Smooth muscle cell (in vitro differentiated cells): ENCODE data around the gene CREB3L2. TPM values are rescaled to one million over a fixed set of nuclear protein-coding genes. Genes with fewer than 3 reads are reported as not detected.

ENCODE experiments used
- DNase-seq: peaks from one replicate; lab custom pipeline; 2025; ENCODE audit not compliant: unreplicated experiment; lab: John Stamatoyannopoulos, UW
- H2AFZ ChIP-seq: fragments of 200-600 bp; sonication (generic); 2 replicates; pipeline ENCODE4 v1.6.0; 2016; ENCODE audit warnings: antibody characterized with exemption, low read depth, mild to moderate bottlenecking
- H3F3A ChIP-seq: fragments of 200-600 bp; sonication (generic); 2 replicates; pipeline ENCODE4 v1.6.0; 2017; ENCODE audit warnings: antibody characterized with exemption, low read depth
- H3K27ac ChIP-seq: fragments of 200-600 bp; sonication (generic); 2 replicates; pipeline ENCODE4 v1.5.1; 2016; ENCODE audit warnings: low read depth, mild to moderate bottlenecking
- H3K27me3 ChIP-seq: fragments of 200-600 bp; sonication (generic); 2 replicates; pipeline ENCODE4 v1.6.1; 2016; ENCODE audit warnings: low read depth, mild to moderate bottlenecking
- H3K36me3 ChIP-seq: fragments of 200-600 bp; sonication (generic); 2 replicates; pipeline ENCODE4 v1.5.1; 2016; ENCODE audit warnings: low read depth
- H3K4me1 ChIP-seq: fragments of 200-600 bp; sonication (generic); 2 replicates; pipeline ENCODE4 v1.5.1; 2016; ENCODE audit warnings: low read depth
- H3K4me2 ChIP-seq: fragments of 200-600 bp; sonication (generic); 2 replicates; pipeline ENCODE4 v1.6.0; 2016; ENCODE audit warnings: mild to moderate bottlenecking
- H3K4me3 ChIP-seq: fragments of 200-600 bp; sonication (generic); 2 replicates; pipeline ENCODE4 v1.5.1; 2016; ENCODE audit warnings: mild to moderate bottlenecking
- H3K79me2 ChIP-seq: fragments of 200-600 bp; sonication (generic); 2 replicates; pipeline ENCODE4 v1.6.0; 2016; ENCODE audit warnings: low read depth, mild to moderate bottlenecking
- H3K9ac ChIP-seq: fragments of 200-600 bp; sonication (generic); 2 replicates; pipeline ENCODE4 v1.6.0; 2016; ENCODE audit warnings: low read depth
- H3K9me3 ChIP-seq: fragments of 200-600 bp; sonication (generic); replicated peaks from 2 replicates; pipeline ENCODE4 v1.5.1; 2016; ENCODE audit warnings: low read depth
- H4K20me1 ChIP-seq: fragments of 200-600 bp; sonication (generic); 2 replicates; pipeline ENCODE4 v1.6.0; 2016; ENCODE audit warnings: low read depth
- CTCF ChIP-seq: fragments of 200-600 bp; sonication (generic); IDR thresholded peaks from 2 replicates; pipeline ENCODE4 v1.5.1; 2017; ENCODE audit warnings: borderline replicate concordance, mild to moderate bottlenecking, antibody characterized with exemption; ENCODE audit not compliant: insufficient read depth, poor library complexity, severe bottlenecking
- WGBS: methylation state at CpG from one replicate; pipeline ENCODE4 v1.1.7; 2016; ENCODE audit warnings: low lambda C conversion rate; 5-methylcytosine and 5-hydroxymethylcytosine counted together
- polyA plus RNA-seq: library from polyadenylated mRNA; unstranded; fragments of >200 nt; fragmentation: Nextera tagmentation; extraction: Ambion mirVana; gene quantifications from 2 replicates; pipeline ENCODE4 v1.2.1, GENCODE V29; 2016
- total RNA-seq: library from RNA; depleted of rRNA; stranded (reverse); fragments of >200 nt; gene quantifications from 2 replicates; pipeline ENCODE4 v1.2.3, GENCODE V29; 2014

The CREB3L2 gene
- total and polyA plus RNA-seq, 2 experiments from 2014 or later, result 27.4 to 69.1 TPM

GRCh38 chr7:138036135-138036534 lies 34.2 kb upstream of the CREB3L2 start:
- H3K27ac ChIP-seq, result no peak overlapping the region
- no peaks in the 10 kb centered on the region for H3K9me3 ChIP-seq
- no peaks in the 10 kb centered on the region for H3K27me3 ChIP-seq
- H3K79me2 ChIP-seq, result no peaks in the 10 kb centered on the region
- TF ChIP-seq CTCF, result no peak
- no peak for DNase-seq
- H3K36me3 ChIP-seq, result no peaks in the 10 kb centered on the region
- no peaks in the 10 kb centered on the region for H4K20me1 ChIP-seq
- H3K4me2 ChIP-seq, result no peak overlapping the region
- WGBS, result 55% methylated on average over 2 of the region's 2 CpGs
- H3F3A ChIP-seq, result no peaks in the 10 kb centered on the region
- no peak overlapping the region for H3K9ac ChIP-seq
- no peaks in the 10 kb centered on the region for H3K4me1 ChIP-seq
- no peak overlapping the region for H3K4me3 ChIP-seq
- no peak overlapping the region for H2AFZ ChIP-seq

- no peak for TF ChIP-seq CTCF
- Histone ChIP-seq H3K36me3 (no peaks in the 10 kb centered on the region), H4K20me1 (no peaks in the 10 kb centered on the region), H3K27me3 (no peaks in the 10 kb centered on the region), H3K27ac (no peak overlapping the region), H3K79me2 (no peaks in the 10 kb centered on the region), H3K4me1 (no peaks in the 10 kb centered on the region), H2AFZ (no peak overlapping the region), H3K4me2 (no peak overlapping the region), H3K9ac (no peak overlapping the region), H3F3A (no peaks in the 10 kb centered on the region), H3K4me3 (no peak overlapping the region), H3K9me3 (no peaks in the 10 kb centered on the region)
- WGBS, result 89% methylated on average over 4 of the region's 4 CpGs
- DNase-seq, result no peak
Observed at GRCh38 chr7:138033241-138033640, 31.4 kb upstream of the CREB3L2 start.

GRCh38 chr7:138032770-138033169 lies 30.9 kb upstream of the CREB3L2 start:
- Histone ChIP-seq H4K20me1 (no peaks in the 10 kb centered on the region), H3K4me1 (no peaks in the 10 kb centered on the region), H3F3A (no peaks in the 10 kb centered on the region), H3K79me2 (no peaks in the 10 kb centered on the region), H3K27me3 (no peaks in the 10 kb centered on the region), H3K4me3 (no peak overlapping the region), H3K27ac (no peak overlapping the region), H3K9ac (no peak overlapping the region), H3K4me2 (no peak overlapping the region), H3K9me3 (no peaks in the 10 kb centered on the region), H3K36me3 (no peaks in the 10 kb centered on the region), H2AFZ (no peak overlapping the region)
- DNase-seq, result no peak
- TF ChIP-seq CTCF, result no peak
- WGBS, result 80% methylated on average over 3 of the region's 3 CpGs

GRCh38 chr7:138032186-138032585 lies 30.3 kb upstream of the CREB3L2 start:
- no peaks in the 10 kb centered on the region for H3K27me3 ChIP-seq
- H4K20me1 ChIP-seq, result no peaks in the 10 kb centered on the region
- H3K4me1 ChIP-seq, result no peaks in the 10 kb centered on the region
- H3K4me2 ChIP-seq, result no peak overlapping the region
- no peaks in the 10 kb centered on the region for H3K9me3 ChIP-seq
- H3K9ac ChIP-seq, result no peak overlapping the region
- no peak overlapping the region for H2AFZ ChIP-seq
- no peaks in the 10 kb centered on the region for H3F3A ChIP-seq
- no peak for DNase-seq
- no peaks in the 10 kb centered on the region for H3K36me3 ChIP-seq
- TF ChIP-seq CTCF, result no peak
- no peak overlapping the region for H3K27ac ChIP-seq
- no peaks in the 10 kb centered on the region for H3K79me2 ChIP-seq
- no peak overlapping the region for H3K4me3 ChIP-seq
